ENCODE results near the gene GATA1.

GATA1 gene

GRCh38 chrX:48785540-48786214 lies 713 bp upstream of the GATA1 start:
- no peak for DNase-seq

GRCh38 chrX:48786825-48787504 lies 575 bp downstream of the GATA1 start:
- no peak for DNase-seq

GRCh38 chrX:48787505-48788443 lies 1.4 kb downstream of the GATA1 start:
- no peak for DNase-seq

- no peak for DNase-seq
Measured at GRCh38 chrX:48789366-48790220, 3.2 kb downstream of the GATA1 start.

GRCh38 chrX:48790477-48790876 lies 4.1 kb downstream of the GATA1 start:
- DNase-seq, result no peak

GRCh38 chrX:48791063-48791820 lies 4.9 kb downstream of the GATA1 start:
- no peak for DNase-seq

- no peak for DNase-seq
Measured at GRCh38 chrX:48792219-48792618, 5.8 kb downstream of the GATA1 start.

GRCh38 chrX:48793935-48794334 lies 7.5 kb downstream of the GATA1 start:
- DNase-seq, result no peak

GRCh38 chrX:48794340-48794910 lies 8.0 kb downstream of the GATA1 start:
- DNase-seq, result no peak

- peak; percentile 53 for DNase-seq
Measured at GRCh38 chrX:48794911-48795515, 8.6 kb downstream of the GATA1 start.

- DNase-seq, result no peak
Measured at GRCh38 chrX:48798318-48798717, 11.9 kb downstream of the GATA1 start.

- DNase-seq, result no peak
Measured at GRCh38 chrX:48800574-48801279, 14.3 kb downstream of the GATA1 start.

- DNase-seq, result peak; percentile 95
Measured at GRCh38 chrX:48801280-48802088, 15.1 kb downstream of the GATA1 start, which contains the start of gene HDAC6. Gene HDAC6, plus strand, starts transcription at chrX:48802067. Its CDS starts 626 bp downstream, at chrX:48802693.

- DNase-seq, result peak; percentile 67
Measured at GRCh38 chrX:48802089-48802904, 15.9 kb downstream of the GATA1 start.

- no peak for DNase-seq
Measured at GRCh38 chrX:48802905-48803200, 16.5 kb downstream of the GATA1 start.

GRCh38 chrX:48806081-48806480 lies 19.7 kb downstream of the GATA1 start:
- no peak for DNase-seq

GRCh38 chrX:48813644-48814043 lies 27.3 kb downstream of the GATA1 start:
- no peak for DNase-seq

- DNase-seq, result no peak
Measured at GRCh38 chrX:48814722-48815121, 28.3 kb downstream of the GATA1 start.

- DNase-seq, result no peak
Measured at GRCh38 chrX:48815266-48815665, 28.9 kb downstream of the GATA1 start.
